Measurements from ENCODE around the gene LARGE1.

The LARGE1 gene

GRCh38 chr22:33335611-33336279 lies 584.5 kb downstream of the LARGE1 start:
- no peak for DNase-seq (ENCODE audit: extremely low read depth in 1 of 2, low read depth in 1 of 2)

- DNase-seq (ENCODE audit: extremely low read depth in 1 of 2, low read depth in 1 of 2): no peak
Observed at GRCh38 chr22:33332538-33332937, 587.7 kb downstream of the LARGE1 start.

GRCh38 chr22:33331017-33331416 lies 589.3 kb downstream of the LARGE1 start:
- no peak for DNase-seq (ENCODE audit: extremely low read depth in 1 of 2, low read depth in 1 of 2)

GRCh38 chr22:33330534-33330933 lies 589.7 kb downstream of the LARGE1 start:
- DNase-seq (ENCODE audit: extremely low read depth in 1 of 2, low read depth in 1 of 2): no peak

GRCh38 chr22:33329398-33329797 lies 590.9 kb downstream of the LARGE1 start:
- no peak for DNase-seq (ENCODE audit: extremely low read depth in 1 of 2, low read depth in 1 of 2)

- no peak for DNase-seq (ENCODE audit: extremely low read depth in 1 of 2, low read depth in 1 of 2)
Observed at GRCh38 chr22:33328789-33329296, 591.4 kb downstream of the LARGE1 start.

- DNase-seq (ENCODE audit: extremely low read depth in 1 of 2, low read depth in 1 of 2): no peak
Observed at GRCh38 chr22:33327348-33327860, 592.9 kb downstream of the LARGE1 start.

GRCh38 chr22:33326540-33327295 lies 593.6 kb downstream of the LARGE1 start:
- no peak for DNase-seq (ENCODE audit: extremely low read depth in 1 of 2, low read depth in 1 of 2)

- no peak for DNase-seq (ENCODE audit: extremely low read depth in 1 of 2, low read depth in 1 of 2)
Observed at GRCh38 chr22:33325232-33326004, 594.9 kb downstream of the LARGE1 start.

- DNase-seq (ENCODE audit: extremely low read depth in 1 of 2, low read depth in 1 of 2): no peak
Observed at GRCh38 chr22:33324228-33324627, 596.0 kb downstream of the LARGE1 start.

- DNase-seq (ENCODE audit: extremely low read depth in 1 of 2, low read depth in 1 of 2): no peak
Observed at GRCh38 chr22:33321466-33321865, 598.8 kb downstream of the LARGE1 start.

- DNase-seq (ENCODE audit: extremely low read depth in 1 of 2, low read depth in 1 of 2): no peak
Observed at GRCh38 chr22:33315954-33316353, 604.3 kb downstream of the LARGE1 start.

- no peak for DNase-seq (ENCODE audit: extremely low read depth in 1 of 2, low read depth in 1 of 2)
Observed at GRCh38 chr22:33315117-33315516, 605.2 kb downstream of the LARGE1 start.

GRCh38 chr22:33314316-33314715 lies 606.0 kb downstream of the LARGE1 start:
- DNase-seq (ENCODE audit: extremely low read depth in 1 of 2, low read depth in 1 of 2): no peak

GRCh38 chr22:33303099-33303498 lies 617.2 kb downstream of the LARGE1 start:
- DNase-seq (ENCODE audit: extremely low read depth in 1 of 2, low read depth in 1 of 2): no peak

- no peak for DNase-seq (ENCODE audit: extremely low read depth in 1 of 2, low read depth in 1 of 2)
Observed at GRCh38 chr22:33302549-33302948, 617.7 kb downstream of the LARGE1 start.

- DNase-seq (ENCODE audit: extremely low read depth in 1 of 2, low read depth in 1 of 2): peak; percentile 28 to 31
Observed at GRCh38 chr22:33302049-33302545, 618.2 kb downstream of the LARGE1 start.

- no peak for DNase-seq (ENCODE audit: extremely low read depth in 1 of 2, low read depth in 1 of 2)
Observed at GRCh38 chr22:33300165-33300564, 620.1 kb downstream of the LARGE1 start.

- DNase-seq (ENCODE audit: extremely low read depth in 1 of 2, low read depth in 1 of 2): no peak
Observed at GRCh38 chr22:33299245-33299956, 620.9 kb downstream of the LARGE1 start.

- DNase-seq (ENCODE audit: extremely low read depth in 1 of 2, low read depth in 1 of 2): no peak
Observed at GRCh38 chr22:33296941-33297340, 623.3 kb downstream of the LARGE1 start.
